Stomach (tissue), 9 donors: ENCODE results near the gene POLR2C. TPM values are rescaled to one million over a fixed set of nuclear protein-coding genes. Genes with fewer than 3 reads are reported as not detected.

ENCODE experiments used
- DNase-seq, 2 donors: peaks; one replicate each; pipeline versions ENCODE4 v3.0.0 to v3.0.0-alpha.2; 2013 to 2019
- H3K27ac ChIP-seq, 5 donors: fragments of 200-600 bp in 4 of 5; sonication (generic) in 4 of 5; one replicate each; pipeline ENCODE4 v1.5.1; 2013 to 2019; ENCODE audit warnings: mild to moderate bottlenecking in 1 of 5, moderate library complexity in 1 of 5
- H3K27me3 ChIP-seq, 3 donors: fragments of 200-600 bp; sonication (generic); one replicate each; pipeline ENCODE4 v1.5.1; 2017 to 2019; ENCODE audit warnings: mixed run types in 1 of 3
- H3K36me3 ChIP-seq, 4 donors: fragments of 200-600 bp; sonication (generic); 1 replicate in 3 of 4; 2 replicates in 1 of 4; pipeline ENCODE4 v1.5.1; 2016 to 2019
- H3K4me1 ChIP-seq, 4 donors: fragments of 200-600 bp; sonication (generic); one replicate each; pipeline ENCODE4 v1.5.1; 2016 to 2019
- H3K4me3 ChIP-seq, 4 donors: fragments of 200-600 bp; sonication (generic) in 3 of 4; one replicate each; pipeline ENCODE4 v1.5.1; 2016 to 2019; ENCODE audit warnings: mild to moderate bottlenecking in 1 of 4
- H3K9me3 ChIP-seq, 4 donors: fragments of 200-600 bp; sonication (generic); one replicate each; pipeline ENCODE4 v1.5.1; 2016 to 2019
- EP300 ChIP-seq: sonication (generic); formaldehyde crosslinking; IDR thresholded peaks from one replicate; pipeline ENCODE4 v1.6.1; 2017; ENCODE audit warnings: antibody characterized with exemption
- POLR2A ChIP-seq, 4 donors: fragments of 450-650 bp; IDR thresholded peaks; one replicate each; pipeline ENCODE4 v1.6.1; 2016; ENCODE audit warnings: antibody characterized with exemption in 4 of 4, control low read depth in 2 of 4, mild to moderate bottlenecking in 1 of 4, moderate library complexity in 1 of 4
- POLR2AphosphoS5 ChIP-seq, 3 donors: sonication (generic); formaldehyde crosslinking; IDR thresholded peaks; one replicate each; pipeline ENCODE4 v1.6.1; 2016; ENCODE audit warnings: antibody characterized with exemption in 3 of 3
- WGBS, 5 donors: extraction: QIAGEN DNeasy Blood & Tissue Kit in 3 of 5; methylation state at CpG; one replicate each; pipeline versions ENCODE4 v1.1.5 to v1.1.7; 2013 to 2018; 5-methylcytosine and 5-hydroxymethylcytosine counted together
- intact Hi-C: fragments of 100-400 bp; cut with DNase I; formaldehyde crosslinking; loops from one replicate; pipeline ENCODE4 v1.15.1; 2023; ENCODE audit warnings: low total_unique reads
- polyA plus RNA-seq, 3 donors: library from polyadenylated mRNA; stranded (reverse); fragments of 200-250 nt; gene quantifications; one replicate each; pipeline ENCODE4 v1.2.3, GENCODE V29; 2013
- total RNA-seq, 5 donors: library from RNA; depleted of rRNA; stranded (reverse); fragments of >200 nt; gene quantifications; one replicate each; pipeline versions ENCODE4 v1.1.0 to v1.2.3, GENCODE V29; 2014 to 2016
- TF ChIP-seq, protein P1 (sequence below), 7 experiments: fragments of 450-650 bp in 4 of 7; fragments of 200-600 bp in 3 of 7; sonication (generic) in 3 of 7; IDR thresholded peaks; one replicate each; pipeline ENCODE4 v1.5.1; 2016 to 2019; ENCODE audit warnings: antibody characterized with exemption in 7 of 7, control low read depth in 2 of 7, mild to moderate bottlenecking in 1 of 7
- donor health status: healthy with polysubstance abuse.
- donor health status: Bipolar disorder and iron deficiency.
- donor health status: healthy.

Gene POLR2C
- total and polyA plus RNA-seq, 8 donors: 31.8 to 162 (median 67.8) TPM

DNA sequence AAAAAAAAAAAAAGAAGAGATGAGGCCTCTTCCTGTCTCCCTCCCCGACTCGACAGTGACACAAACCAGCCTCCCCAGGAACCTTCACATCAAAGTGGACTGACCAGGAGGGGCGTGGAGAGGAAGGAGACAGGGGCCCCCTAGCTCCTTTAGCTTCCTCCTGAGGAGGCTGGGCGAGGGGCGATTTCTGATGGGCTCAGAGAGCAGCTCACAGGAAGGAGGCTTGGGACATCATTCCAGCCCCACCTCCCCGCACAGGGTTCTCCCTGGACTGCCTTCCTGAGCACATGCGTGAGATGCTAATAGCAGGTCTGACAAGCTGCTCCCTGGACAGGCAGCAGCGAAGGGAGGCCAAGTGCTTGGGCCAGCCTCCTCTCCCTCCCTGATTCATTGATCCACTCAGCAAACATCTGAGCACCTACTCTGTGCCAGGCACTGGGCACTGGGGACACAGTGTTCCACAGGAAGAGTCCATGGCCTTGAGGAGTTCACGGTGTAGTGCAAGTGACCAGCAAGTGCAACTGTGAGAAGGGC lies 38.2 kb downstream of the POLR2C start:
- no peaks in the 10 kb centered on the region for H3K4me1 ChIP-seq
- intact Hi-C loops: no loop called here
- H3K4me3 ChIP-seq: no peak overlapping the region
- no peaks in the 10 kb centered on the region for H3K36me3 ChIP-seq
- WGBS, 5 donors: 63 to 79% (median 72%) methylated on average over 8 to 9 of the region's 9 CpGs
- no peak for TF ChIP-seq POLR2AphosphoS5 (IDR thresholded peaks at IDR 0.05)
- TF ChIP-seq EP300: no peak
- TF ChIP-seq, protein P1, sequence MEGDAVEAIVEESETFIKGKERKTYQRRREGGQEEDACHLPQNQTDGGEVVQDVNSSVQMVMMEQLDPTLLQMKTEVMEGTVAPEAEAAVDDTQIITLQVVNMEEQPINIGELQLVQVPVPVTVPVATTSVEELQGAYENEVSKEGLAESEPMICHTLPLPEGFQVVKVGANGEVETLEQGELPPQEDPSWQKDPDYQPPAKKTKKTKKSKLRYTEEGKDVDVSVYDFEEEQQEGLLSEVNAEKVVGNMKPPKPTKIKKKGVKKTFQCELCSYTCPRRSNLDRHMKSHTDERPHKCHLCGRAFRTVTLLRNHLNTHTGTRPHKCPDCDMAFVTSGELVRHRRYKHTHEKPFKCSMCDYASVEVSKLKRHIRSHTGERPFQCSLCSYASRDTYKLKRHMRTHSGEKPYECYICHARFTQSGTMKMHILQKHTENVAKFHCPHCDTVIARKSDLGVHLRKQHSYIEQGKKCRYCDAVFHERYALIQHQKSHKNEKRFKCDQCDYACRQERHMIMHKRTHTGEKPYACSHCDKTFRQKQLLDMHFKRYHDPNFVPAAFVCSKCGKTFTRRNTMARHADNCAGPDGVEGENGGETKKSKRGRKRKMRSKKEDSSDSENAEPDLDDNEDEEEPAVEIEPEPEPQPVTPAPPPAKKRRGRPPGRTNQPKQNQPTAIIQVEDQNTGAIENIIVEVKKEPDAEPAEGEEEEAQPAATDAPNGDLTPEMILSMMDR (IDR thresholded peaks at IDR 0.05): no peak
- TF ChIP-seq POLR2A (IDR thresholded peaks at IDR 0.05): no peak
- H3K9me3 ChIP-seq: no peaks in the 10 kb centered on the region
- peak in 1 of 2 donors; percentile 65 for DNase-seq
- no peak overlapping the region for H3K27ac ChIP-seq
- H3K27me3 ChIP-seq: no peaks in the 10 kb centered on the region

- Histone ChIP-seq H3K4me1 (no peaks in the 10 kb centered on the region), H3K36me3 (no peaks in the 10 kb centered on the region), H3K4me3 (no peak overlapping the region), H3K9me3 (no peaks in the 10 kb centered on the region), H3K27me3 (no peaks in the 10 kb centered on the region), H3K27ac (no peak overlapping the region)
- no peak for DNase-seq
- WGBS, 5 donors: 65 to 78% (median 75%) methylated on average over 6 to 7 of the region's 7 CpGs
- intact Hi-C loops: no loop called here
- TF ChIP-seq POLR2A (IDR thresholded peaks at IDR 0.05) (no peak), POLR2AphosphoS5 (IDR thresholded peaks at IDR 0.05) (no peak), EP300 (no peak)
- TF ChIP-seq, protein P1 (IDR thresholded peaks at IDR 0.05): no peak
These were observed 39.0 kb downstream of the POLR2C start for GRCh38 chr16:57501492-57501891.

DNA sequence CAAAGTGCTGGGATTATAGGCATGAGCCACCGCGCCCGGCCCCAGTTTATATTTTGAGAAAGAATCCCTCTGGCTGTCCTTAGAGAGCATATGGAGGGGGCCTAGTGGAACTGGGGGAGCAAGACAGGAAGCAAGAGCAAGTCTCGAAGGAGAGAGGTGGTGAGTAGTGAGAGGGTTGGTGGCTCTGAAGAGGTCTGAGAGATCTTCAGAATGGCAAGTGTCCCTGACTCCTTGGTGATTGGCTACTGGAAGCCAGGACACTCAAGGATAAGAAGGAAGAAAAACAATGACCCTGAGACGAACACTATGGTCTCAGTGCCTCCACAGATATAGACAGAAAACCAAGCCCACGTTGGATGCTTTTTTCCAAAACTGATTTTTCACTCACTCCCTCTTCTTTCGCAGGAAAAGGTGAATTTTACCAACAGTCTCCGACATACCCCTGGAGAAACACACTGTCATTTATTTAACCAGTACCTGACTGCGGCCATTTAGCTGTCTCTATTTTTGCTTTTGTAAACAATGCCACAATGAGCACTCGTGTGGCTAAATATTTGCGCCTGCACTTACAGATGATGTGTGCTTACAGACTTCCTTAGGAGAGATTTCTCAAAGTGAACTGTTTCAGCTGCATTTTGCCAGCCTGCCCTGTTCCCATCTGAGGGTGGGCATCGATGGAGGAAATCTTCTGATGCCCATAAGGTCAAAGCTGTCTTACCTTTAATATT lies 39.7 kb downstream of the POLR2C start:
- H3K4me3 ChIP-seq: no peak overlapping the region
- H3K36me3 ChIP-seq: no peaks in the 10 kb centered on the region
- WGBS, 5 donors: 45 to 63% (median 52%) methylated on average over 12 of the region's 12 CpGs
- H3K27me3 ChIP-seq: peaks cover 0 to under 1% (median 0%) of the 10 kb centered on the region in 3 donors
- intact Hi-C loops: no loop called here
- TF ChIP-seq POLR2AphosphoS5 (IDR thresholded peaks at IDR 0.05): no peak
- TF ChIP-seq POLR2A (IDR thresholded peaks at IDR 0.05): no peak
- no peak for TF ChIP-seq EP300
- TF ChIP-seq, protein P1 (IDR thresholded peaks at IDR 0.05): no peak
- H3K27ac ChIP-seq: no peak overlapping the region
- no peaks in the 10 kb centered on the region for H3K9me3 ChIP-seq
- no peaks in the 10 kb centered on the region for H3K4me1 ChIP-seq
- no peak for DNase-seq

DNA sequence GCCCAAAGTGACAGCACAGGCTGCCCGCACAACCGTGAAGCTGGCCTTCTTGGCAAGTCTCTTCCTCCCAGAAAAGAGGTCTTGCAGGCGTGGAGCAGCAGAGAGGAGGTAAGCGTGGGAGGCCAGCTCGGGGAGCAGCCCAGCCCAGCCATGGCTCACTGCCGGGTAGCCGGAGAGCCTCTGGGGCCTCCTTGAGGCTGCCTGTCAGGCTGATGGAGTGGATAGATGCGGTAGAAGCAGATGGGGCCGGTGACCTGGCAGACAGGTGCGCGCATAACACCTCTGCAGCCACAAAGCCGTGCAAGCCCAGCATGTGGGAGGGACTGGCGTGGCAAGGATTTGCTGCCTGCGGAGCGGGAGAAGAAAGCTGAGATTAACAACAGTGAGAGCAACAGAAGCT lies 40.9 kb downstream of the POLR2C start:
- peak in 1 of 2 donors; percentile 53 for DNase-seq
- Histone ChIP-seq H3K36me3 (no peaks in the 10 kb centered on the region), H3K4me3 (no peak overlapping the region), H3K4me1 (no peaks in the 10 kb centered on the region), H3K27me3 (peaks cover 0 to 10% (median 0%) of the 10 kb centered on the region in 3 donors), H3K27ac (no peak overlapping the region), H3K9me3 (no peaks in the 10 kb centered on the region)
- 55 to 77% (median 73%) methylated on average over 12 to 15 of the region's 15 CpGs for WGBS, 5 donors
- TF ChIP-seq EP300 (no peak), POLR2AphosphoS5 (IDR thresholded peaks at IDR 0.05) (no peak), POLR2A (IDR thresholded peaks at IDR 0.05) (no peak)
- intact Hi-C loops: no loop called here

GRCh38 chr16:57504001-57504400 lies 41.5 kb downstream of the POLR2C start:
- WGBS, 5 donors: 70 to 78% (median 77%) methylated on average over 5 to 6 of the region's 6 CpGs
- TF ChIP-seq EP300: no peak
- TF ChIP-seq, protein P1 (IDR thresholded peaks at IDR 0.05): no peak
- no peak for TF ChIP-seq POLR2A (IDR thresholded peaks at IDR 0.05)
- TF ChIP-seq POLR2AphosphoS5 (IDR thresholded peaks at IDR 0.05): no peak
- intact Hi-C loops: no loop called here
- no peak for DNase-seq
- Histone ChIP-seq H3K27me3 (peaks cover 0 to 10% (median 0%) of the 10 kb centered on the region in 3 donors), H3K9me3 (no peaks in the 10 kb centered on the region), H3K4me1 (no peaks in the 10 kb centered on the region), H3K36me3 (no peaks in the 10 kb centered on the region), H3K4me3 (no peak overlapping the region), H3K27ac (no peak overlapping the region)
